HG02852 (cell line): ENCODE data around the gene NR2F1.

ENCODE experiments used
- ATAC-seq: cut with Tn5 transposase; IDR thresholded peaks from one replicate; pipeline ENCODE4 v1.9.1; 2021; ENCODE audit warnings: mild to moderate bottlenecking, moderate library complexity; ENCODE audit not compliant: unreplicated experiment

NR2F1 gene

DNA sequence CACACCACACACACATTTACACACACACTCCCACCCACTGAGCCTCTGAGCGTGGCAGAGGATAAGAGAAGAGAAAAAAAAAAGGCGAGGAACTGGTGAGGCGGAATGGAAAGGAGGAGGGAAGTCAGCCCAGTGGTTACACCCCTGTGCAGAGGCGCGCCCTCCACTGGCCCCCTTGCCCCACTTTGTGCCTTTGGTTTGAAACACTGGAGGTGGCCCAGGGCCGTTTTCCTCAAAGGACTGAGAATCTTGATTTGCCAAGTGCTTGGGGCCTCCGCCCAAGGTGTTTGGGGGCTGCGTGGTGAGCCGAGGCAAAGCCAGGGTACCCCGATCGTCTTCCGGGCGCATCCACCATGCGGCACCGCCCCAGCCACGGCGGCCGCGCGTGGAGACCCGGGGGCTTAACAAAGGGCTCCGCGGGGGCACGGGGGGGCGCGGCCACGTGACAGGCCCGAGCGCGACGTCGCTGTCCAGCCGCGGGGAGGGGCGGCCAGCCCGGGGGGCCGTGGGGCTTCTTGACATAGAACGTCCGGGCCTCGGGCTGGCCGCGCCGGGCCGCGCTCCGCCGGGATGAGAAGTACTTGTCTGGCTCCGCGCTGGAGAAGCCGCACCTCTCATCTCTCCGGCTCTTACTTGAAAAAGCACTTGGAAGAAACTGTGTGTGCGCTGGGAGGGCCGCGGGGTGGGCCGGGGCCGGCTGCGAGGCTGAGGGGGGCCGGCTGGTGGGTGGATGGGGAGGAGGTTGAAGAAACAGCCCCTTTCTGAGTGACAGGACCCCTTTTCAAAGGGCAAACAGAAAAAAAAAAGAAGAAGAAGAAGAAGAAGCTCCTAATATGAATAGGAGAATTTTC, 21.0 kb downstream of the NR2F1 start:
- ATAC-seq: no peak

DNA sequence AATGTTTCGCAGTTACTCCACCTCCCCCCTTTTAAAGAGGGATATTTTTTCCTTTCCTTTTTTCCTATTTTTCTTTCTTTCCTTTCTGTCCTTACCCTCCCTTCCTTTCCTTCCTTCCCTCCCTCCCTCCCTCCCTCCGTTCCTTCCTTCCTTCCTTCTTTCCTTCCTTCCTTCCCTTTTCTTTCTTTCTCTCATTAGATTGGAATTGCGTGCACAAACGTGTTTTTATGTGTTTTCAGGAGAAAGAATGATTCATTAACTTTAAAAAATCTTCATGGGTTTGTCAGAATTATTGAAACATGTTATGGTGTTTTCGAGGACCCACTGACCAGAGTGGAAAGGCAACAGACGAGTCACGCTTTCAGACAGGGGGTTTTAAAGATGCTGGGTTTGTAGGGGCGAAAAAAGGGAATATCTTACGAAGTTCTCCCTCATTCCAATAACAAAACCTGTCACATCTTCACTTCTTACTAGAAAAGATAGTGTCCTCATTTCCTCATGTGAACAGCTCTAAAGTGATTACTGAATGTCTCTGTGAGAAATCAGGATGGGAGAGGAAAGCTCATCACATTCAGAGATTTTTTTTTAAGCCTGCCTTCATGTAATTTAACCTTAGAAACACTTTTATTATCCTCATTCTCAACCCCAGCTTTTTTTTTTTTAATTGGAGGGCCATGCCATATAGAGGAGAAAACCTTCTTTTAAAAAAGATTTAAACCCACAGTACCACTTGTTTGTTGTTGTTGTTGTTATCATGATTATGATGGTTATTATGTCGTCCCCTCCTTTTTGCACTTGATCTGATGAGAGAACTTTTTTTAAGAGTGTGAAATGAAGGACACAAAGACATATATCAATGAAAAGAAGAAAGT, 21.9 kb downstream of the NR2F1 start:
- ATAC-seq: no peak

DNA sequence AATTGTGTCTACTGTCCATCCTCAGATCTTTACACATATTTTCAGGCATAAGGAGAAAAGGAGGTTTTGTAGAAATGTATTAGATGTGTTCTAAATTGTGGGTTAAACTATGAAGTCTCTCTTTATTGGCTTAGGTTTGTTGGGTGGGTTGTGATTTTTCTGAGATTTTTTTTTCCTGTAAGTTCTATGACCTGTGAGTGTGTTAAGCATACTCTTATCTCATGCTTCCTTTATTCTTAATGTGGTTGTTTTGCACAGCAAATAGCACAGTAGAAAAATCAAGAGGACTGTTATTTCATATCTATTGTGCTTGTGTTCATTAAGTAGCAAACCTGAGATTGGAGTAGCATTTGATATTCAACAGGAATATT, 23.3 kb downstream of the NR2F1 start:
- ATAC-seq: no peak

DNA sequence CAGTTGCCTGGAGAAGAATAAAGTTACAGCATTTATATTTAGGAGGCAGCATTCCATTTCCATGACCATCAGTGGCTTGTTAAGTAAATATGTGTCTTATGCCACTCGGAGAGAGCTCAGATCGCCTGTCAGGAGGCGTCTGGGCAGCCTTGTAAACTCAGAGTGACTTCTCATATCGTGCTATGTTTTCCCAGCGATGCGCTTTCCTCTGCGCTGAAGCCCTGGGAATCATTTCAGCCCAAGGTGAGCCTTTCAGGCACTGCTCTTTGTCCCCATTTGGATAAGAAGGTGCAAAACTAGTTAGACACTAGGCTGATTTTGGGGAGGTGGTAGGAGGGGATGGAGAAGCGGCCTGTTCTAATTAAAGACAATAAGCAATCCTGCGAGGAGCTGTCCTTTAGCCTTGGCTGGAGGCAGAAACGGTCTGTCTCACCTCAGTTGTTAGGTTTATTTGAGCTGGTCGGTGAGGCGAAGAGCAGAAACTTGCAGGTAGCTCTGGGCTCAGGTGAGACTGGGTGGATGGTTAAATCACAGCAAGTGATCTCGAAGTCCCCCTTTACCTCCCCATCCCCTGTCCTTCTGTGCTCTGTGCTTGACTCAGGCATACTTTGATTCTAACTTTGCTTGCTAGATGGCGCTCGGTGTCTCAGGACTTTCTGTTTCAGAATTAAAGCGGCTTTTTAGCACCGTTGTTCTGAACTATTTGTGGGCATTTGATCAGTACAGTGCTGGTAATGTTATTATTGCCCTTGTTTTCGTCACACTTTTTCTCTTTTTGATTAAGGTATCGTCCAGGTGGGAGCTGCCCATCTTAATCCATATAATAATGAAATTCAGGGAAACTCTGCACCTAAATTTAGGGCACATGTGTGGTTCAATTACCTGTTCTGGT, 24.6 kb downstream of the NR2F1 start:
- ATAC-seq: peak; percentile 83

DNA sequence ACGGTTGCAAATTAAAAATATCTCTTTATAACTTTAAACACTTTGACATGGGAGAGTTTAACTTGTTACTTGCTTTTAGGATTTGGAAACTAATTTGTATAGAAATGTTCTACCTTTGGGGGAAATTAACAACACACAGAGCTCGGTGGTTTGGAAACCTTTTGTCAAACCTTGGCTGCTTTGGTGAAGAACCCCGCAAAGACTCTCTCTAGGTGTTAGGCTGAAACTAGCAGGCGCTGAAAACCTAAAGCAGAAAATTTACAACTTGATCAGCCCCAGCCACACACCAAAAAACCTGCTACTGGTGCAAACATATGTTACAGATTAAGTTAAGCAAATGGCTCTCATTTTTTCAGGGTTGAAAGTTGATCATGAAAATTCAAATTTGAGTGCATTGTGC, 25.8 kb downstream of the NR2F1 start:
- ATAC-seq: no peak

DNA sequence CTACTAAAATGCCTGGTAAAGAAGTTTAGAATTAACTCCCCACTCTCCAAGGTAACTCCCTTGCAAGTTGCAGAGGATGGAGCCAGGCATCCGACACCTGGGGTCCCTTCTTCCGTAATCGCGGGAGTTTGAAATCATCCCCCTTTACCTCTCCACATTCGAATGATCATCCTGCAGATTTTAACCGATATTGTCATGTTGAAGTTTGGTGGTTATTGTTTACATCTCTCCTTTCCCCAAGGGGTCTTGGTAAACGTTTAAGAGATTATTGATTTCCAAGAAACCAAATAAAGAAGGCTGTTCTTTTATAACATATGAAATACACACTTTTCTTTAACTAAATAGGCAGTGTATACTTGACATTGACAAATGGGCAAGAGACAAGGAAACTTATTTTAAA, 26.7 kb downstream of the NR2F1 start:
- ATAC-seq: no peak

DNA sequence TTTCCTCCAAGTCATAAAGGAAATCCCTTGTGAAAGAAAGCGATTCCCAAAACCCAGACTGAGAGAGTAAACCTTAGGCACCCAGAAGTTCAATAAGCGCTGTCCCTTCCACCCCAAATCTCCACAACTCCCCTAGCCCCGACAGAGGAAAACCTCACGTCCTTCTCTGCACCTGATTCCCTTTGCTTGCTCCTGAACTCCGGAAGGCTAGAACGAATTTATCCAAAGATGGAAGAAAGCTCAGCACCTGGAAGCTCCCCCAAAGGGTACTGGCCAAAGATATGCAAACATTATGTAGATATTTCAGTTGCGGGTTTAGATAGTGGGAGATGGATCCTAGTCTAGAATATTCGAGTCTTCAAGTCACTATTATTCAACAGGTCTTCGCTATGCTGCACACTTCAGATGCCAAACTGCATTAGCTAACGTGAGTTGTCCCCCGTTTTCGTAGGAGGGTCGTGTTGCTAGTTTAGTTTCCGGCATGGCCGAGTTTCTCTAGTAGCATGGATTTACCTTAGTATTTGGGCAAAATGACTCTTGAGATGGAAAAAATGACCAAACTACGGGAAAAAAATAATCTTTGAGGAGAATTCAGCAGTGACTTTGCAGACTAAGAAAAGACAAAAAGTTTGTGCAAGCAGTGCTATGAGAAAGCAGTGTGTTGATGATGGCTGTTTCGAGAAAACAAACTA, 27.7 kb downstream of the NR2F1 start:
- no peak for ATAC-seq

DNA sequence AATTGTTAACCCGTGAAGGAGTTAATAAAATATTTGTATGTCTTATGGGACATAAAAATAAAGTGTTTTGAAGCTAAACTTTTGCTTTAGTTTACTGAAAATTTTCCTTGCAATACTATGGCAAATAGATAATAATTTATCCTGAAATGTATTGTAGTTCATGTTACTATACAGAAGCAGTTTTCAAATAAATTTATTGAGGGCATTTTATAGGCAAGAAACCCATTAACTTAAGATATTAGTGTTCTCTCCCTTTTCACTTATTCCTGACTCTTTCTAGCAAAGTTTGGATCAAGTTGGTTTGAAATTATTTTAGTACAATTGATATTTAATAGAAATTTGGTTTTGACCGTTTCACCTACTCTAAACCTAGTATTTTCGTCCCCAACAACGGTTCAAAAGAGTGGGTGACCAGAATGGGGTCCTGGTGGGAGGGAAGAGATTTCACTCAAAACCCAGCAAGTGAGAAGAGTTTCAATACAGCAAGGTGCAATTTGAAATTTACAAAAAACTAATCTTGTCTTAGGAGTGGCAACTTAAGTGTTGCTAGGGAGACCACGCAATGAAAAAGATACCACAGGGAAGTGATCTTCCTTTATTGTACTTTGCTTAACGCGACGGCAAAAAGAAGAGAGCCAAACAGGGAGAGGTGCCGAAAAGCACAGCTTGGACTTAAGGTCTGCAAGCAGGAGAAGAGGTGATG, 28.4 kb downstream of the NR2F1 start:
- no peak for ATAC-seq

DNA sequence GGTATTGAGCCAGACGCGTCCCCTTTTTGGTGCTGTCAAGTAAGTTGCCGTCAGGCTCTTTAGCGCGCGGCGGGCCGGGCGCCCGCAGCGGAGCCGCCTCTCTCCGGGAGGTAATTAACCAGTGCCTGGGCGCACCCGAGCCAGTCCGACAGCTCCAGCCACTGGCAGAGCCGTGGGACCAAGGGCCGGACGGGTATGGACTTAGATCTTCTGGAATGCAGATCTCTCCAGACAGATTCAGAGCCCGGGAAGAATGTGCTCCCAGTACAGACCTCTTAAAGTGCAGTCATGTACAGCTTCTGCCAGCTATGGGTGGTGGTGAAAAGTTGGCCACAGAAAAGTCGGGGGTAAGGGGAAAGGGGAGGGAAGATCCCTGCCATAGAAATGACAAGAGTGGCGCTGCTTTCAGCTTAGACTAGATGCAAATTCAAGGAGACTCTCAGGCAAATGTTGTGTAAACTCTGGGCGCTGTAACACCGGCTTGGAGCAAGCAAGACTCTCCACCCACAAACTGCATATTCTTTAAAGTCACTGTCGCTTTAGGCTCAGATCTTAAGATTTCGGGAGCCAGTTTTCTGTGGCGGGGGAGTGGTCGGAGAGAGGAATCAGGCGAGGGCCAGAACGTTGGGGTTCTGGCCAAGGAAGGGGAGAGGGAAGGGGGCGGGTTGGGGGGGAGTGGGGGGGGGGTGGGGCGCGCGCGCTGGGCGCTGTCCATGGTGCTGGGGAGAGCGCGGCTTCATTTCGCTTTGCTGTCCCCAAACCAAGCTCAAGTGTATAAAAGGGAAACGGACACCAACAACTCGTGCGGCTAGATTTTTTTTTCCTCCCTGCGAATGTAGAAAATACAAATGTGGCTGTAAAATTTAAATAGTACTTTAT, 29.2 kb downstream of the NR2F1 start:
- no peak for ATAC-seq

DNA sequence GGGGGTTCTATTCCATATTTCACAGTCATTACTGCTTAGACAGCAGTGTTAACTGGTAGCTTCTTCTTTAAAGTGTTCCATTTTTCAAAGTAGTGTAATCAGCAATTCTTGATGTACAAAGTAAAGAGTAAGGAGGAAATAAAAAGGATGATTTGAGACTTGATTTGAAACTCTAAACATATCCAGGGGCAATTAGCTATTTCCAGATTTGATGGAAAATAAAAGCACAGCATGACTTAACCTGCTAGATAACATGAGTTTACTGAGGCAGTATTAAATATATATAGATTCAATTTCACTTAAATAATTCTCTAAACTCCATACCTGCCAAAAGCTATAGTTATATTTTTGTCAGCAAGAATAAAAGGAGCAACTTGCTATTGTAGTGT, 29.8 kb downstream of the NR2F1 start:
- ATAC-seq: no peak

DNA sequence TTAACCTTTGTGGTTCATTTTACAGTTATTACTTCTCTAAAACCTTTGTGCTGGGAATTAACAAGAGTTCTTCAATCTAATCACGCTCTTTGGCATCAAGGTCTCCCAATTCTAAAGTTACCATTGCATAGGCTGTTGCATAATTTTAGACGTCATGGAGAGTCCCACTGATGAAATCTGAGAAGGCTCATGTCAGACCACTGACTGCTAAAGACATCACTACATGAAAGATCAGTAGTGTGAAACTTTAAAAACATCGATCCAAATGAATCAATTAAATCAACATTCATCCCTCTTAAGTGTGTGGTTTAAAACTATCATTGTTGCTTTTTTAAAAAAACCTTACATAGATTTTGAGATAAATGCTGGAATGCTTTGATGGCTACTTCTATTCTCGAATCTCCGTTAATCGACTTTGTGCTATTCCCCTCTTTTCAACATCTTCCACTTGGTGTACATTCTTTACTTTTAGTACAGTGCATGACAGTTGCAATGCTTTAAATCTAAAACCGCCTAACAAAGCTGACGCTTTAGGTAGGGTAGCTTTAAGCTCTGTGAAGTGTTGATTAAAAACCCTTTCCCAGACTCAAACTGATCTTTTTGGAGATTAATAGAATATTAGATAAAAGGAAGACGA, 33.6 kb downstream of the NR2F1 start:
- no peak for ATAC-seq

DNA sequence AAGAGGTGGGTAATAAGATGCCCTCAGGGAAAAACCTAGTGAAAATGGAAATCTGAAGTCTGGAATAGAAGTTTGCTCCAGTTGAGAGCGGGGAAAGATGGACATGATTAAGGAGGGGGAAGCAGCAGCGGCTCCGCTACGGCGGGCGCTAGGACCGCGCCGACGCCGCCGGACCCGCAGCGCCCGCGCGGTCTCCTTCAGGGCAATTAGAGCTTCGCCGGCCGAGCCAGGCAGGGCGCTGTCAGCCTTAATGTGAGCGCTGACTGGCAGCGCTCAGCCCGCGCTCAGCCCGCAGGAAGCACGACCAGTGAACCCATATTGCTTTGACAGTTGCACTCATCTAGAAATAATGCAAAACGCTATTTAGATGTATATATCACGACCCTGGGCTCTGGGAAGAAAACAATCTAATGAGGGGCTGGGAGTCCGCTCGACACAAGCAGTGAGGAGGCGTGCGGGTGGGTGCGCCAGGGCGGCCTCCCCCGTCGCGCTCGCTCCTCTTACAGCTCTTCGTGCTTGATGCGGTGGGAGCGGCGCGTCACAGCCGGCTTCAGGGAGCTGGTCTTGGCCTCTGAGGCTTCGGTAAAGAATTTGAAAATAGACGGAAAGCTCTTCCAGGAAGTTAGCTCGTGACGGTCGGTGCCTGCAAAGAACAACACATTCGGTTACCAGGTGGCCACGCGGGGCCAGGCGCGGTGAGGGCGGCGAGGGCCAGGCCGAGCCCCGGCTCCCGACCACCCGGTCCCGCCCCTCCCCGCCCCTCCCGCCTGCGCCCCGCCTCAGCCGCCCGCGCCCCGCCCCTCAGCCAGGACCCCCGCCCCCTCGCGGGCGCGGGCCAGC, 37.7 kb downstream of the NR2F1 start:
- peak; percentile 97 for ATAC-seq

DNA sequence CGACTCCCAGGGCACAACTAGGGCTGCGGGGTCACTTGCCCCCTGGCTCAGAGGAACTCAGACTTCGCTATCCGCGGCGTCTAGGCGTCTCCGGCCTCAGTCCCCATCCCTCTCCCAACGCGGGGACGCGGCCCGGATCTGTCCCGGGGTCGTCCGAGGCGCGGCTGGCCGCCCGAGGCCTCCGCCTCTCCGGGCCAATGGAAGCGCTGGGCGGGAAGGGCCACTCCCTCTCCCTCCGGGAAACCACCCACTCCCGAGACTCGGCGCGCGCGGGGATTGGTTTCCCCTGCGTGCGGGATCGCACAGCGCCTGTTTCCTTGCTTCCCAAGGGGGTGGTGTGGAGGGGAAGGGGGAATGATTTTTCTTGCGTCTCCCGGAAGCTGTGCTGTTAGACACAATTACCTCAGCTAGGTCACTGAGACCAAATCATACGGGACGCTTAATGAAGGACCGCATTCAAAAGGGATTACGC, 38.3 kb downstream of the NR2F1 start:
- peak; percentile 21 for ATAC-seq

DNA sequence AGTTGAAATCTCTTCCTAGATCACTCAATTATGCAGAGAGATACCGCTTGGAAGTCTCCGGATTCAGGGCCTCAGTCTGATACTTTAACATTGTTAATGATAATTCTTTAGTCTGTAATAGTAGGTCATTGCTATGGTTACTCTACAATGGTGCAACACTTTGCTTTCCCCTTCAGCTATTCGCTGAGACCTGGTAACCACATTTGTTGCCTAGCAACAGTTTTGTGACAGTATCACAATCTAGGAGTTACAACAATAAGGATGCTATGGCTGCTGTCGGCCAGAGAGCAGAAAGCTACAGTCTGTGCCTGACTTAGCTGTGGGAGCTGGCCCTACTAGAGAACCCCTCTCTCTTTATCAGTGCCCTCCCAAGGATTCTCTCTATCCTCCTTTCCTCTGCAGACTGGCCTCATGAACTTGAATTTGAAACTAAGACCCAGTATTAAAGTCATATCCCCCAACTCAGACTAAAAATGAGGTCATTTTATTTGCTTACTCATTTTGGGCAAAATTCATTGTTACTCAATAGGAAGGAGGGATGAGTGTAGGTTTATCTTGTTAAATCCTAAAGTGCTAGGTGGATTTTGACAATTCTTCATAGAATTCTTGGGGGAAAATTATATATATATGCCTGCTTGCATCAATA, 39.3 kb downstream of the NR2F1 start:
- ATAC-seq: no peak

DNA sequence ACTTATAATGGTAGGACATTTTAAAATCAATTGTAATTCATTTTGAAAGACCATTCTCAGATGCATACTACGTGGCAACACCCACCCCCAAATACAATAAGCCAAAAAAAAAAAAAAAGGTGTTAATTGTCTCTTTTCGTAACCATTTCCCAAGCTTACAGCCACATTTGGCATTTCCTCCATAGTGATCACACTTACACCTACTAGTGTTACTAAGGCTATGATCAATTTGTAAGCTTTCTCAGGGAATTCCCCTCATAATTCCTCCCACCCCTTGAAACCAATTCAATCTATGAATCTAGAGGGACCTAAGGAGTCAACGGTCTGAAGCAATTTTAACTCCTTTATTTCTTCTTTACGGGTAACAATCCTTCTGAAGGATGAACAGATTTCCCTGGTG, 40.1 kb downstream of the NR2F1 start:
- no peak for ATAC-seq

DNA sequence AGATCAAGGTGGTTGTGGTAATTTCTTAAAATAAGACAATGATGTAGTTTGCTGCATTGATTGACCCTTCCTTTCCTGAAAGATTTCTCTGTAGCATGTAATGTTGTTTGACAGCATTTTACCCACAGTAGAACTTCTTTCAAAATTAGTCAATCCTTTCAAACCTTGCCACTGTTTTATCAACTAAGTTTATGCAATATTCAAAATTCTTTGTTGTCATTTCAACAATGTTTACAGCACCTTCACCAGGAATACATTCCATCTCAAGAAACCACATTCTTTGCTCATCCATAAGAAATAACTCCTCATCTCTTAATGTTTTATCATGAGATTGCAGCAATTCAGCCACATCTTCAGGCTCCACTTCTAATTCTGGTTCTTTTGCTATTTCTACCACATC, 43.8 kb downstream of the NR2F1 start:
- ATAC-seq: no peak

DNA sequence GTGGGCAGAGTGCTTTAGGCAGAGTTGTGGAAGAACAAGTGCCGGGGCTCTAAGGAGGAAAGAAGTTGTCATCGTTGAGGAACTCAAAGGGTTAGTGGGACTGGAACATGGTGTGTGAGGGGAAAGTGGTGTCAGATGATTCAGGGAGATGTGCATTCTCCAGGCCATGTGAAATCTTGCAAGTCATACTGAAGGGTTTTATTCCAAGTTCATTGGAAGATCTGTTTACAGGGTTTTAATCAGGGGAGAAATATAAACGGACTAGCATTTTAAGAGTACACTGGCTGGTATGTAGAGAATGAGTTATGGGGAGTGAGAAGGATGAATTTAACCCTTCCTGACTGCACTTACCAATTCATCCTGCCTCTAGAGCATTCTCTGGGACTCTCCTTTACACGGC, 49.3 kb downstream of the NR2F1 start:
- no peak for ATAC-seq
